CD4-positive, alpha-beta memory T cell (primary cell): ENCODE results near the gene SIDT1. TPM values are rescaled to one million over a fixed set of nuclear protein-coding genes. Genes with fewer than 3 reads are reported as not detected.

ENCODE experiments used
- CTCF ChIA-PET: fragments of 350-600 bp; sonication (Branson Sonifier 250); formaldehyde crosslinking; loops from one replicate; lab custom pipeline; 2021; ENCODE audit warnings: inconsistent platforms; ENCODE audit not compliant: partially characterized antibody; lab: Charles Lee
- POLR2A ChIA-PET: fragments of 350-600 bp; sonication (Branson Sonifier 250); formaldehyde crosslinking; loops from one replicate; lab custom pipeline; 2021; ENCODE audit not compliant: partially characterized antibody; lab: Charles Lee
- DNase-seq, 5 donors: peaks; one replicate each; pipeline versions ENCODE4 v3.0.0 to v3.0.0-alpha.2; 2020 to 2022; ENCODE audit warnings: mixed read lengths in 1 of 5
- H3K27ac ChIP-seq: one replicate; pipeline ENCODE4 v1.7.0; 2013; ENCODE audit warnings: low read depth, low read length
- H3K27me3 ChIP-seq: 2 replicates; pipeline ENCODE4 v1.7.0; 2013; ENCODE audit warnings: mild to moderate bottlenecking, low read length, moderate library complexity; ENCODE audit not compliant: insufficient read depth
- H3K36me3 ChIP-seq: 2 replicates; pipeline ENCODE4 v1.7.0; 2013; ENCODE audit warnings: mild to moderate bottlenecking, low read length, moderate library complexity; ENCODE audit not compliant: insufficient read depth
- H3K4me1 ChIP-seq: 2 replicates; pipeline ENCODE4 v1.7.0; 2013; ENCODE audit warnings: mild to moderate bottlenecking, low read length, moderate library complexity; ENCODE audit not compliant: insufficient read depth
- H3K4me3 ChIP-seq, 2 donors: one replicate each; pipeline ENCODE4 v1.7.0; 2013; ENCODE audit warnings: low read length in 2 of 2, mild to moderate bottlenecking in 1 of 2
- H3K9me3 ChIP-seq, 2 donors: one replicate each; pipeline ENCODE4 v1.7.0; 2013; ENCODE audit warnings: low read length in 2 of 2, control low read depth in 1 of 2; ENCODE audit not compliant: control insufficient read depth in 1 of 2
- H3K27ac Mint-ChIP-seq, 7 donors: one replicate each; pipeline ENCODE4 v1.8.0; 2020 to 2021; ENCODE audit warnings: mixed read lengths in 7 of 7, mild to moderate bottlenecking in 6 of 7, inconsistent platforms in 3 of 7, moderate library complexity in 3 of 7
- H3K27me3 Mint-ChIP-seq, 2 donors: one replicate each; pipeline ENCODE4 v1.8.0; 2020 to 2021; ENCODE audit warnings: mixed read lengths in 2 of 2
- H3K36me3 Mint-ChIP-seq, 2 donors: one replicate each; pipeline ENCODE4 v1.8.0; 2020 to 2021; ENCODE audit warnings: mixed read lengths in 2 of 2, inconsistent platforms in 1 of 2, mild to moderate bottlenecking in 1 of 2
- H3K4me1 Mint-ChIP-seq, 4 donors: one replicate each; pipeline ENCODE4 v1.8.0; 2020 to 2021; ENCODE audit warnings: mixed read lengths in 4 of 4, mild to moderate bottlenecking in 1 of 4
- H3K4me3 Mint-ChIP-seq, 8 donors: one replicate each; pipeline ENCODE4 v1.8.0; 2020 to 2021; ENCODE audit warnings: mixed read lengths in 8 of 8, mild to moderate bottlenecking in 7 of 8, moderate library complexity in 6 of 8, inconsistent platforms in 3 of 8
- H3K9me3 Mint-ChIP-seq, 8 donors: one replicate each; pipeline ENCODE4 v1.8.0; 2020 to 2021; ENCODE audit warnings: mixed read lengths in 8 of 8, mild to moderate bottlenecking in 5 of 8, inconsistent platforms in 3 of 8, moderate library complexity in 1 of 8
- intact Hi-C: fragments of 100-400 bp; cut with micrococcal nuclease; formaldehyde crosslinking; loops from one replicate; pipeline ENCODE4 v1.15.1; 2023
- polyA plus RNA-seq, 2 donors: library from polyadenylated mRNA; unstranded; fragments of 300-500 nt; fragmentation: Illumina TruSeq; gene quantifications; one replicate each; pipeline ENCODE4 v1.2.3, GENCODE V29; 2021
- total RNA-seq, 2 experiments: library from RNA; stranded (reverse); gene quantifications; one replicate each; pipeline ENCODE4 v1.2.3, GENCODE V29; 2021

The SIDT1 gene
- total and polyA plus RNA-seq, 4 experiments from 2014 or later = 12.1 to 56.1 (median 39.2) TPM

DNA sequence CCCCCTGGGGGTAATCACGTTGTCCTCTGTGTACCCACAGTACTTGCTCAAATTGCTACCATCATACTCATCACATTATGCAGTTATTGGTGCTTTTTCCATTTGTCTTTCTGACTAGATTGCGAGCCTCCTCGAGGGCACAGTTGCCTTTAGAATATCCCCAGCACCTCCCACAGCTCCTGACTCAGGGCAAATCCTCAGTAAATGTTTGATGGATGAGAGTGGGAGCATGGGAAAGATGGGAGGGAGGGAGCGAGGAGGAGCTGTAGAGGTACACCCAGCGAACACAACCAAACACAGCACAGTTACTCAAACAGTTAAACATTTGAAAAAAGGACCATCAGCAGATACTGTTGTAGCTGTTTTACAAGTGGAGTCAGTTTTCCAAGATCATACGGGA, 27.9 kb downstream of the SIDT1 start:
- ChIA-PET POLR2A (interaction anchor here (0.5 to 2.3 kb wide), 5 partner anchors 17 to 764 kb away, joined by 3 to 14 read pairs (median 9); partner anchors contain the start of gene SPICE1), CTCF (interaction anchor here (0.5 to 6.0 kb wide), 9 partner anchors 8 to 106 kb away, joined by 3 to 43 read pairs (median 5); partner anchors contain the start of gene SPICE1)
- Histone ChIP-seq H3K36me3 (no peaks in the 10 kb centered on the region), H3K27ac (no peak overlapping the region), H3K4me1 (peaks cover 41% of the 10 kb centered on the region), H3K4me3 (no peak overlapping the region), H3K9me3 (no peaks in the 10 kb centered on the region), H3K27me3 (no peaks in the 10 kb centered on the region)
- intact Hi-C loops = loop anchor here (2.0 kb wide), 1 partner anchor 27 kb away; the partner anchor contains the start of gene SIDT1
- Mint-ChIP-seq H3K27me3 (no peaks in the 10 kb centered on the region), H3K27ac (peak overlapping the region; percentile 25 to 94 (median 85)), H3K4me1 (peaks cover 48 to 61% (median 53%) of the 10 kb centered on the region in 4 donors), H3K4me3 (peak overlapping the region in 6 of 8 donors; percentile 29 to 69 (median 42)), H3K36me3 (peaks cover 14 to 26% of the 10 kb centered on the region in 2 donors), H3K9me3 (no peaks in the 10 kb centered on the region)
- no peak for DNase-seq

DNA sequence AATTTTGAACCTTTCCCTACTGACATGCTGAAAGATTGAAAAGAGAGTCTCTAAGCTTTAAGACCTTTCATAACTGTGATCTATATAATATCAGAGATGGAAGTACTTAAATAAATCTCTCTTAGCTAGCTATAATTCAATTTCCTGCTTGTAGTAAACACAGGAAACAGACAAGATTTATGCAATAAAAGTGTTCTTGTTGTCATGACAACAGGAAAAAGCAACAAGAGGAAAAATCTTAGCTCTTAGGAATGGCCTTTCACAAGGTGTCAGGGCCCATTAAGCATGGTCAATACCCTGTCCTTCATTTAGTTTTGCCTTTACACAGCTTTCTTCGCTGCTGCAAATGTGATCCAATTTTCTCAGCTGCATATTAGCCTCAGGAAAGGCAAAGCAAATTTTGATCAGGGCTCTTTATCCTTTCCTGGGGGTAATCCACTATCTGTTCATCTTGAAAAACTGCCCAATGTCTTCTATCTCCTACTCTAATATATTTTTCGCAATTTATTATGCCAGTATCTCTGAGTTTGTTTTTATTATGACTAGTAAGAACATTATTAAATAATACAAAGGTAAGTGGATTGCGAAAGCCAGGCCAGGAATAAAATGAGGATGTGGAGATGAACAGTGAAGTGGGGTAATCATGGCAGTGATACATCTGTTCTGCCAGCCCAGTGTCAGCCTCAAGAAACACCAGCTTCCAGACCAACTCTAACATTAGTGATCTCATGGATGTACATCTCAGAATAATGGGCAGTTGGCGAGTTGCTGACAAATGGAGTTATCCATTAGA, 28.7 kb downstream of the SIDT1 start:
- Mint-ChIP-seq H3K9me3 (no peaks in the 10 kb centered on the region), H3K27ac (peak overlapping the region; percentile 25 to 94 (median 77)), H3K27me3 (no peaks in the 10 kb centered on the region), H3K4me1 (peaks cover 49 to 63% (median 58%) of the 10 kb centered on the region in 4 donors), H3K4me3 (peak overlapping the region in 6 of 8 donors; percentile 13 to 69 (median 25)), H3K36me3 (peaks cover 18 to 28% of the 10 kb centered on the region in 2 donors)
- Histone ChIP-seq H3K27me3 (no peaks in the 10 kb centered on the region), H3K4me3 (no peak overlapping the region), H3K4me1 (peaks cover 41% of the 10 kb centered on the region), H3K36me3 (no peaks in the 10 kb centered on the region), H3K9me3 (no peaks in the 10 kb centered on the region), H3K27ac (peak overlapping the region; percentile 1)
- intact Hi-C loops = loop anchor here (2.0 kb wide), 1 partner anchor 28 kb away; the partner anchor contains the start of gene SIDT1
- CTCF ChIA-PET = interaction anchor here (0.7 to 6.0 kb wide), 11 partner anchors 9 to 652 kb away, joined by 3 to 43 read pairs (median 5); partner anchors contain the start of gene SPICE1
- POLR2A ChIA-PET = interaction anchor here (0.5 to 2.3 kb wide), 6 partner anchors 16 to 763 kb away, joined by 3 to 14 read pairs (median 6); partner anchors contain the start of gene SPICE1
- peak in 4 of 5 donors; percentile 31 to 57 (median 38) for DNase-seq

DNA sequence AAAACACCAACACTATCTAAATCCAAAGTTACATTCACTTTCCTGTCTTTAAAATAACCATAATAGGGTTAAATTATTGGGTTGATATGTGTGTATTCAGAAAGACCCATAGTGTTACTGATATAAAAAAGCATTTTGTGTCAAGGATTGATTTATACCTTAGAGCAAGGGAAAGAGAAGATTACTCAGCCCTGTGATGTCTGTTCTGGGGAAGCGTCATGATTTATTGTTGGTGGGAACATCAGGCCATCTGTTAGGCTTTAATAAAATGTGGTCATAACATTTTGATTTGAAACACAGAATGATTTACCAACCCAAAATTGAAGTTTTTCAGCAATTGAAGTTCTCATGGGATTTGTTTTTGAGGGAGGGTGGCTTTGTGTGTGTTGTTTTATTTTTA, 33.2 kb downstream of the SIDT1 start:
- peak overlapping the region in 1 of 7 donors; percentile 25 for H3K27ac Mint-ChIP-seq
- Histone ChIP-seq H3K27me3 (no peaks in the 10 kb centered on the region), H3K27ac (no peak overlapping the region), H3K36me3 (peaks cover 4% of the 10 kb centered on the region), H3K4me1 (peaks cover 21% of the 10 kb centered on the region), H3K9me3 (no peaks in the 10 kb centered on the region), H3K4me3 (no peak overlapping the region)
- H3K4me3 Mint-ChIP-seq = no peak overlapping the region
- H3K36me3 Mint-ChIP-seq = peaks cover 38 to 44% of the 10 kb centered on the region in 2 donors
- POLR2A ChIA-PET = no interaction called here
- CTCF ChIA-PET = no interaction called here
- H3K9me3 Mint-ChIP-seq = no peaks in the 10 kb centered on the region
- peaks cover 26 to 36% (median 32%) of the 10 kb centered on the region in 4 donors for H3K4me1 Mint-ChIP-seq
- intact Hi-C loops = no loop called here
- H3K27me3 Mint-ChIP-seq = no peaks in the 10 kb centered on the region
- DNase-seq = no peak

DNA sequence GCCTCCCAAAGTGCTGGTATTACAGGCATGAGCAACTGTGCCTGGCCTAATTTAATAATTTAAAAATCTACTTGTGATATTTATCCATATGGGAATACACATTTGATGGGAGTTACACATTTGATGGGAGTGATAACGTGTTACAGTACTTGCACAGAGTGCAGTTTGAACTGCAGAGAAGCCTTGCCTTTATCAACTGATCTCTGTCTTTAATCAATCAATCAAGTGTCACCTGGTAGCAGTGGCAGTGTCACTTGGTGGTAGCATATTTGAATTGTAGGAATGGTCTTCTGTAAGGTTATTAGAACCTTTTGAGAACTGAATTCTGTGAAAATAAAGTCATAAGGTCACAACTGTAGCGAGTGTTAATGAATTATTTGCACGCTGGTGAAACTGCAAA, 37.8 kb downstream of the SIDT1 start:
- peaks cover 25 to 56% of the 10 kb centered on the region in 2 donors for H3K36me3 Mint-ChIP-seq
- intact Hi-C loops = no loop called here
- POLR2A ChIA-PET = no interaction called here

DNA sequence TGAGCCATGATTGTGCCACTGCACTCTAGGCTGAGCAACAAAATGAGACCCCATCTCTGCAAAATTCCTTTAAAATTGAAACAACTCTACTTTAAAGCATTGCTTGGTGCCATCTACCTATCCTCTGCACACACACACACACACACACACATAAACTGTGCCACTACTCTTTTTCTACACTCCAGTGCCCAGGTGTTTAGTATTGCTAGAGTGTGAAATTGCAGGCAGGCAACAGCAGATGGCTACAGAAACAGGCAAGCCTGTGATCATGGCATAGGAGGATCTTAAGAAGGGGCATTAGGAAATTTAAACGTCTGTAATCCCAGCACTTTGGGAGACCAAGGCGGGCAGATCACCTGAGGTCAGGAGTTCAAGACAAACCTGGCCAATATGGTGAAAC, 39.0 kb downstream of the SIDT1 start:
- Histone ChIP-seq H3K27ac (no peak overlapping the region), H3K4me1 (no peaks in the 10 kb centered on the region), H3K27me3 (no peaks in the 10 kb centered on the region), H3K9me3 (no peaks in the 10 kb centered on the region), H3K36me3 (peaks cover 4% of the 10 kb centered on the region), H3K4me3 (no peak overlapping the region)
- peaks cover 22 to 50% of the 10 kb centered on the region in 2 donors for H3K36me3 Mint-ChIP-seq
- intact Hi-C loops = no loop called here
- CTCF ChIA-PET = interaction anchor here (1.5 kb wide), 1 partner anchor 76 kb away, joined by 6 read pairs; no protein-coding TSS in a partner anchor
- H3K4me1 Mint-ChIP-seq = peaks cover 0 to 5% (median 4%) of the 10 kb centered on the region in 4 donors
- peak overlapping the region in 3 of 7 donors; percentile 59 to 84 (median 68) for H3K27ac Mint-ChIP-seq
- no peak for DNase-seq
- no peaks in the 10 kb centered on the region for H3K27me3 Mint-ChIP-seq
- H3K4me3 Mint-ChIP-seq = no peak overlapping the region
- no peaks in the 10 kb centered on the region for H3K9me3 Mint-ChIP-seq
- POLR2A ChIA-PET = no interaction called here

More for the DNA sequence above, 37.8 kb downstream of the SIDT1 start:
- peaks cover 4% of the 10 kb centered on the region for H3K36me3 ChIP-seq
- H3K9me3 ChIP-seq = no peaks in the 10 kb centered on the region
- no peaks in the 10 kb centered on the region for H3K27me3 ChIP-seq
- CTCF ChIA-PET = interaction anchor here (1.0 to 1.6 kb wide), 2 partner anchors 7 to 54 kb away, joined by 3 to 4 read pairs; no protein-coding TSS in a partner anchor
- no peak overlapping the region for H3K4me3 ChIP-seq
- H3K4me3 Mint-ChIP-seq = no peak overlapping the region
- peaks cover 0 to 13% (median 6%) of the 10 kb centered on the region in 4 donors for H3K4me1 Mint-ChIP-seq
- no peak for DNase-seq
- H3K4me1 ChIP-seq = no peaks in the 10 kb centered on the region
- no peak overlapping the region for H3K27ac ChIP-seq
- H3K27me3 Mint-ChIP-seq = no peaks in the 10 kb centered on the region
- no peaks in the 10 kb centered on the region for H3K9me3 Mint-ChIP-seq
- H3K27ac Mint-ChIP-seq = peak overlapping the region in 2 of 7 donors; percentile 25

DNA sequence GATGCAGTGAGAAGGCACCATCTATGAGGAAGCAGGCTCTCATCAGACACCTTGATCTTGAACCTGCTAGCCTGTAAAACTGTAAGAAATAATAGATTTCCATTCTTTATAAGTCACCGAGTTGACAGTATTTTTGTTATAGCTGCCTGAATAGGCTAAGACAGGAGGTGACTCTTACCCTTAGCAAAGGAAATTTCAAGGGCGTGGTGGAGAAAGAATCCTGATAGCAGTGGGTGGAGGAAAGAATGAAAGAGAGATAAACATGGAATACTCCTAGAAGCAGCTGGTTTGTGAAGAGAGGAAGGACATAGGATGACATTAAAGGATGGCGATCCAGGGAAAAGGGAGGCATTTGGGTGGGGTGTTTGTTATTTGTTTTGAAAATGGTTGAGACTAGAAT, 41.4 kb downstream of the SIDT1 start:
- Mint-ChIP-seq H3K9me3 (no peaks in the 10 kb centered on the region), H3K36me3 (peaks cover 24 to 46% of the 10 kb centered on the region in 2 donors), H3K27ac (peak overlapping the region; percentile 29 to 85 (median 75)), H3K4me3 (no peak overlapping the region), H3K27me3 (no peaks in the 10 kb centered on the region), H3K4me1 (peaks cover 7 to 10% (median 8%) of the 10 kb centered on the region in 4 donors)
- no peaks in the 10 kb centered on the region for H3K4me1 ChIP-seq
- no peaks in the 10 kb centered on the region for H3K9me3 ChIP-seq
- H3K27me3 ChIP-seq = no peaks in the 10 kb centered on the region
- H3K27ac ChIP-seq = no peak overlapping the region
- ChIA-PET CTCF (interaction anchor here (1.2 to 7.1 kb wide), 2 partner anchors 20 to 77 kb away, joined by 3 to 204 read pairs; no protein-coding TSS in a partner anchor), POLR2A (interaction anchor here (1.1 kb wide), 1 partner anchor 40 kb away, joined by 3 read pairs; no protein-coding TSS in a partner anchor)
- DNase-seq = no peak
- intact Hi-C loops = no loop called here
- H3K4me3 ChIP-seq = no peak overlapping the region
- H3K36me3 ChIP-seq = peaks cover 4% of the 10 kb centered on the region
